ACHN (cell line): ENCODE data around the gene RPRD2.
"Not testable (repeated sequence)": the region's sequence is repeated elsewhere in the genome, so short reads cannot be mapped to it uniquely, and the experiment has no call there.

Source experiments
- DNase-seq: peaks from one replicate; pipeline ENCODE4 v3.0.0-alpha.2; 2015
- in situ Hi-C: cut with HindIII; loops from 2 replicates; pipeline ENCODE4 v1.10.0; 2017; ENCODE audit warnings: low sequenced_read_pairs, low pct_ligation_motif_present, low pct_unique_long_range_greater_than_20kb

The RPRD2 gene

GRCh38 chr1:150386592-150386991 is 22.6 kb downstream of the RPRD2 start:
- no peak for DNase-seq
- in situ Hi-C loops = no loop called here

- in situ Hi-C loops = no loop called here
- no peak for DNase-seq
These were observed 23.3 kb downstream of the RPRD2 start for GRCh38 chr1:150387200-150387599.

- in situ Hi-C loops = no loop called here
- DNase-seq = no peak
These were observed 24.3 kb downstream of the RPRD2 start for GRCh38 chr1:150388241-150388640.

GRCh38 chr1:150389650-150390049 is 25.7 kb downstream of the RPRD2 start:
- no peak for DNase-seq
- in situ Hi-C loops = no loop called here

- in situ Hi-C loops = no loop called here
- DNase-seq = no peak
These were observed 28.7 kb downstream of the RPRD2 start for GRCh38 chr1:150392627-150393026.

GRCh38 chr1:150395115-150395514 is 31.2 kb downstream of the RPRD2 start:
- in situ Hi-C loops, DNase-seq: not testable (repeated sequence)

GRCh38 chr1:150397392-150398032 is 33.6 kb downstream of the RPRD2 start:
- in situ Hi-C loops = no loop called here
- DNase-seq = no peak

- in situ Hi-C loops = no loop called here
- no peak for DNase-seq
These were observed 40.5 kb downstream of the RPRD2 start for GRCh38 chr1:150404465-150404864.

- in situ Hi-C loops = no loop called here
- DNase-seq = no peak
These were observed 41.7 kb downstream of the RPRD2 start for GRCh38 chr1:150405660-150406059.

- in situ Hi-C loops = no loop called here
- DNase-seq = no peak
These were observed 42.5 kb downstream of the RPRD2 start for GRCh38 chr1:150406483-150406882.

GRCh38 chr1:150407330-150407729 is 43.4 kb downstream of the RPRD2 start:
- no peak for DNase-seq
- in situ Hi-C loops = no loop called here

GRCh38 chr1:150408800-150409199 is 44.9 kb downstream of the RPRD2 start:
- no peak for DNase-seq
- in situ Hi-C loops = no loop called here

GRCh38 chr1:150409504-150410362 is 45.8 kb downstream of the RPRD2 start:
- in situ Hi-C loops = no loop called here
- no peak for DNase-seq

- in situ Hi-C loops = no loop called here
- no peak for DNase-seq
These were observed 46.7 kb downstream of the RPRD2 start for GRCh38 chr1:150410582-150411101.

GRCh38 chr1:150414592-150414991 is 50.6 kb downstream of the RPRD2 start:
- DNase-seq = no peak
- in situ Hi-C loops = no loop called here

- in situ Hi-C loops = no loop called here
- DNase-seq = no peak
These were observed 51.9 kb downstream of the RPRD2 start for GRCh38 chr1:150415800-150416199.

GRCh38 chr1:150420560-150421265 is 56.8 kb downstream of the RPRD2 start:
- in situ Hi-C loops = no loop called here

GRCh38 chr1:150422541-150422940 is 58.6 kb downstream of the RPRD2 start:
- in situ Hi-C loops = no loop called here
- DNase-seq = no peak

More at GRCh38 chr1:150420560-150421265, 56.8 kb downstream of the RPRD2 start:
- no peak for DNase-seq

- DNase-seq = peak; percentile 36
- in situ Hi-C loops = no loop called here
These were observed 65.9 kb downstream of the RPRD2 start for GRCh38 chr1:150429805-150430204.
